NCI-H345 (cell line): ENCODE measurements around the gene PTPRK.
"Not testable (repeated sequence)": the region's sequence is repeated elsewhere in the genome, so short reads cannot be mapped to it uniquely, and the experiment has no call there.

Experiments used
- DNase-seq: peaks from one replicate; lab custom pipeline; 2025; lab: John Stamatoyannopoulos, UW

The PTPRK gene

GRCh38 chr6:127954082-127954481, 566.3 kb downstream of the PTPRK start:
- no peak for DNase-seq

DNA sequence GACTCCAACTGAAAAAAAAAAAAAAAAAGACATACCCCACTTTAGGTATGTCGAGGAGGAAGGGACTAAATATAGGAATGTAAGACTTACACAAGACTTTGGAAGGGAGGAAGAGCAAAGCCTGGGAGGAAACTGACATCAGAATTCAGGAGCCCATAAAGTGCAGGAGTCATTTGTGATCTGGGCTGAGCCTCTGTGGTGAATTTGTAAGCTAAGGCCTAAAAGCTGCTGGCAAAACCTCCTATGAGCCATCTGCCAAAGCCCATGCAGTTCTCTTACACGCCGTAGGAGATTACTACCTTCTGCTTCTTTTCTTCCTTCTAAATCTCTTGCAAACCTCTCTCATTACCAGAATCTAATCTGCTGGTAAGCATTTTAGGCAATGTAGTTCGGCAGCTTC, 567.6 kb downstream of the PTPRK start:
- DNase-seq: no peak

DNA sequence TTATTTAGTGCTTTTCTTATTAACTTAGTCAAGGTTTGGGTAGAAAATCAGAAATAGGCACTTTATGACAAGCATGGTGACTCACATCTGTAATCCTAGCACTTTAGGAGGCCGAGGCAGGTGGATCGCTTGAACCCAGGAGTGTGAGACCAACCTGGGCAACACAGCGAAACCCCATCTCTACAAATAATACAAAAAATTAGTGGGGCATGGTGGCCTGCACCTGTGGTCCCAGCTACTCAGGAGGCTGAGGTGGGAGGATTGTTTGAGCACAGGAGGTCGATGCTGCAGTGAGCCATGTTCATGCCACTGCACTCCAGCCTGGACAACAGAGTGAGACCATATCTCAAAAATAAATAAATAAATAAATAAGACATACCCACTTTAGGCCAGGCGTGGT, 568.2 kb downstream of the PTPRK start:
- DNase-seq: no peak

- DNase-seq: no peak
Observed at GRCh38 chr6:127951172-127951917, 569.1 kb downstream of the PTPRK start.

GRCh38 chr6:127950566-127951145, 569.7 kb downstream of the PTPRK start:
- DNase-seq: no peak

DNA sequence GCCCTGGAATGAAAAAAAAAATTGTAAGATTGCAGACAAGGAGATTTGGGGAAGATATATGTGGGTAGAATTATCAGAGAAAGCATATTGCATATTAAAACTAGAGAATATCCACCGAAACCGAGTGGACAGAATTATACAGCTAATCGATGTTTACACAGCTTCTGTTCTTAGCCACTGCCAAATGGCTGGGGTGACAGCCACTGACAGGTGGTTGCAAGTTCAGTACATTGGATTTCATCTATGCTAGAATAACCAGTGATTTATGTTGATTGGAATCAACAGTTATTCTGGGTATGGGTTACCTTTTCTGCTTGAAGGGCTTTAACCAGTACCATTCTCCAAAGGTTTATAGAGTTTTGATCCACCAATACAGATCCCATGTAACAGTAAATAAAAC, 571.1 kb downstream of the PTPRK start:
- DNase-seq: no peak

DNA sequence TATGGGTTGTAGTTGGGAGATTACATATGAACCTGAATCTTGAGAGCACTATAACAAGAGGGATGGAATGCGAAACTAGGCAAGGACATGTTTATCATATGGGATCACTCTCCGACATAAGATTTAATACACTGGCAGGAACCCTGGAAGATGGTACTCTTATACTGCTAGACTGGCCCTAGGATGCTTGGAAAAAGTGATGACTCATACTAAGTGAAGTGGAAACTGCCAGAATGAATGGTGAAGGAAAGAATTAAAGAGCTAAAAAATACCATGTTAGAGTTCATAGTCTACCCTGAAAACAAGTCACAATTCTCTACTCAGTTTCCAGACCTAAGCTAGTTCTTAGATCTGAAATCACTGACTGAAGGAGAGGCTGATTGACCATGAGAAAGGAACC, 574.0 kb downstream of the PTPRK start:
- DNase-seq: no peak

- no peak for DNase-seq
Observed at GRCh38 chr6:127945434-127946097, 574.8 kb downstream of the PTPRK start.

DNA sequence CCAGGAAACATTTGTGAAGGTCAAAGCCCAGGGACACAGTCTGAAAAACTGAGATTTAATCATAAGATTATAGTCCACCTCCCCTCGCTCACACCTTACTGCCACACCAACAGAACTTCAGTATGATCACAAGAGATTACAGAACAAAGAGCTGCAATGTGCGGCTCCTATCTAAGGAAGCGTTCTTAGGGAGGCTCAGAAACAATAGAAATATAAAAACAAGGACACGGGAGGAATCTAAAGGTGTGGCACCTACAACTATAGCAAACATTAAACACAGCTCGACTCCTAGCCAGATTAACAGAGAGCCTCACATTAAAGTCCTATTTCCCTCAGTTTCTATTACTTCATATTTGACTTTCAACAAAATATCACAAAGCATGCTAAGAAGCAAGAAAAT, 579.2 kb downstream of the PTPRK start:
- DNase-seq: no peak

- DNase-seq: no peak
Observed at GRCh38 chr6:127939442-127940066, 580.8 kb downstream of the PTPRK start.

GRCh38 chr6:127938701-127939100, 581.7 kb downstream of the PTPRK start:
- DNase-seq: no peak

GRCh38 chr6:127937747-127938146, 582.7 kb downstream of the PTPRK start:
- DNase-seq: no peak

GRCh38 chr6:127937102-127937501, 583.3 kb downstream of the PTPRK start:
- DNase-seq: no peak

DNA sequence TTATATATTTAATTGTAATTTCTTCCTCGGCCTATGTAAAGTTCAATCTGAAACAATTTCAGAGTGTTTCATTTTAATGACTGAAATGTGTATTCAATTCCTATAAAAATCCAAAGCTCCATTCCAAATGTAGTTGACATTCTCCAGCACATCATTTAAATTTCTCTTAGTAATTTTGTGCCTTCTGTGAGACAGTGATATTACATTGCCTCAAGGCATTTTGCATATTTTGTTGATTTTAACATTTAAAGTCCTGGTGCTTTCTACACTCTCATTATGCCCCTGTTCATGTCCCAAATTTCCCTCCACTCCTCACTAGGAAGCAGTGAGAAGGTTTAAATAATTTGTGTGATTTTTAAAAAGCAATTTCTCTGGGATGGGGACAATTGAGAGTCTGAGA, 585.4 kb downstream of the PTPRK start:
- DNase-seq: no peak

DNA sequence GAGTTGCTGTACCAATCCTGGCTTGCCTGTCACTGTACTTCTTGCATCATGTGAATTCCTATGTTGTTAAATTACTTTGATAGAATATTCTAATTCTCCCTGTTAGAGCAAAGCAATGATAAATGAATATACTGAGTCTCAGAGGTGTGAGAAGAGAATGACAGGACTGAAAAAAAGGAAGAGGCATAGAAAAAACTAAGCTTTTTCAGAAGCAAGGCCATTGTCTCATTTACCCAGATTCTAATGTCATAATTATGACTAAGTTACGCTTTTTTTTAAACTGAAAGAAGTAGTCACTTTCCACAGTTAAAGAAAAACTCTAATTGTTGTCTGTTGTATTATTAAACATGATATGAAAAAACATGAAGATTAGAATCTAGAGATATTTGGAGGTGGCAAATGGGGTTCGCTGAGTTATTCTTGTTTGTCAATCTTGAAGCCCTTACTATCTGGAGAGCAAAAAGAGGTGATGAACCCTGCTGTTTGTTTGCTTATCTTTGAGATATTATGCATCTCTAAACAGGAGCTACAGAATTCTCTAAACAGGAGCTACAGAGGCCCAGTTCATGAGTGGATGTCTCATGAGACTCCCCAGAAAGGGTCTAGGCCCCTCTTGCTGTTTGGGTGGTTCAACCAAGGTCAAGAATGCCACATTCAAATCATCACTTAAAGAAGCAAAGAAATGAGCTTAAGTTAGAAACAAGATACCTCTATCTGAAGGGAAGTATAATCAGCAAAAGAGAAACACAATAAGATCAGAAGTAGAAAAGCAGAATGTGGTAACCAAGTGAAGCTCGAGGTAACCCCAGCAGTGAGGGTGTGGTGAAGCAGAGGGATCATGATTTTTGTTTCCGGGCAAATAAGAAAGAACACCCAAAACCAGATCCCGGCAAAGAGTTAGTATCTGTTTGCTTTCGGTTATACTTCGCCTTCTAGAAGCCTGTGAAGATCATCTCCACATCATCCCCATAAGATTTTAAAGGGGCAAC, 586.3 kb downstream of the PTPRK start:
- no peak for DNase-seq

DNA sequence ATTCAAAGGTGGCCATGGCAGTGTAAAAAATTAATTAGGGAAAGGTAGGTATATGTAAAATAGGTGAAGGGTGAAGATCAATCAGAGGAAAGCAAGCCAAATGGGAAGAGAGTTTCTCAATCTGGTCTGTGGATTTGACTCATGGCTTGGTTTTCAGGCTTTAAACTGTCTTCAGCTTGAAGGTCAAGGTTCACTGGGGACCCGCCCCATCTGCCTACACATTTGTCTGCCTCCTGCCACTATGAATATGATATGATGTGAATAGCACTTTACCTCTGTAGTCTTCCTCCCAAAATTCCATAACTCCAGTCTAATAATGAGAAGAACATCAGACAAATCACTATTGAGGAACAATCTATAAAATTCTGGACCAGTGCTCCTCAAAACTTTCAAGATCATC, 587.3 kb downstream of the PTPRK start:
- no peak for DNase-seq

GRCh38 chr6:127932708-127933107, 587.7 kb downstream of the PTPRK start:
- no peak for DNase-seq

DNA sequence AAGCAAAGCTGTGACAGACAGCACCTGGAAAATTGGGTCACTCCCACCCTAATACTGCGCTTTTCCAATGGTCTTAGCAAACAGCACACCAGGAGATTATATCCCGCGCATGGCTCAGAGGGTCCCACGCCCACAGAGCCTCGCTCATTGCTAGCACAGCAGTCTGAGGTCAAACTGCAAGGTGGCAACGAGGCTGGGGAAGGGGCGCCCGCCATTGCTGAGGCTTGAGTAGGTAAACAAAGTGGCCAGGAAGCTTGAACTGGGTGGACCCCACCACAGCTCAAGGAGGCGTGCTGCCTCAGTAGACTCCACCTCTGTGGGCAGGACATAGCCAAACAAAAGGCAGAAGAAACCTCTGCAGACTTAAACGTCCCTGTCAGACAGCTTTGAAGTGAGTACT, 594.0 kb downstream of the PTPRK start:
- not testable (repeated sequence) for DNase-seq

DNA sequence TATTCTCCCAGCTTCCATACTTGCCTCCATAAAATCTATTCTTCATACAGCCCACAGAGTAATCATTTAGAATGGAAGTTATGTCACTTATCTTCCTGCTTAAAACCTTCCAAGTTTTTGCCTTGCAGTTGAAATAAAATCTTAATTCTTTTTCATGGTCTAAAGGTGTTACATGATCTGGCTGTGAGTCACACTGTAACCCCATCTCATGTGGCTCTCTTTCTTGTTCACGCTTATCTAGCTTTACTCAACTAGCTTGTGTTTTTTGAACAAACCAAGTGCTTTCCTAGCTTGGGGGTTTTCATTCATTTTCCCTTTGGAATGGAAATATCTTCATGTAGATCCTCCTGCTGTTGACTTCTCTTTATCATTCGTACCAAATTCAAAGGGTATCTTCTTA, 596.0 kb downstream of the PTPRK start:
- no peak for DNase-seq

DNA sequence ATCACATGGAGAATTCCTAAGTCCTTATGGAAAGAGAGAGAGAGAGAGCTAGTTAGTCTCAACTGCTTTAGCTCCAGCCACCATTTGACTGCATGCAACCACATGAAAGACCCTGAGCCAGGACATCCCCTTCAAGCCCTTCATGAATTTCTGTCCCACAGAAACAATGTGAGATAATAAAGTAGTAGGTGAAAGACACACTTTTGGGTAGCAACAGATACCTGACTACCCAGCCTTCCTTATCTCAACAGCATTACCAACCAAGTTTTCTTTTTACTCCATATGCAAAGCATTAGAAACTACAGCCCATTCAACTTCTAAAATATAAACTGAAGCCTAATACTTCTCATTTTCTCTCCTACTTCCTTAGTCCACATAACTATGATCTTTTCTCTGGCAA, 596.4 kb downstream of the PTPRK start:
- DNase-seq: no peak

- no peak for DNase-seq
Observed at GRCh38 chr6:127923135-127923534, 597.3 kb downstream of the PTPRK start.

DNA sequence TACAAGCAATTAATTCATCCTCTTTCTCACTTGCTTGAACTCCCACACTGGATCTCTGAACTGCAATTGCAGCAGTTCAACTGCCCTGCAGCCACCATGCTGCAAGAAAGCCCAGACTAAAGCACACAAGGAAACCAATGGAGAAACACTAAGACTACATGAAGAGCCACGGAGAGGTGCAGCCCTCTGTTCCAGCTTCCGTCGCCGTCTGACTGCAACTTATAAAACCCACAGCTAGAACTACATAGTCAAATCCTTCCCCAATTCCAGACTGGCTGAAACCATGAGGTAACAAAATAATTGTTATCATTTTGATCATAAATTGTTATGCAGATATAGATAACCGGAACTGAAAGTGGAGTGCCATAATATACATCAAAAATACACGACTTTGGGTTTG, 598.4 kb downstream of the PTPRK start:
- no peak for DNase-seq
